Measurements from ENCODE around the gene DKK2. TPM values are rescaled to one million over a fixed set of nuclear protein-coding genes. Genes with fewer than 3 reads are reported as not detected.

DKK2 gene
- total and polyA plus RNA-seq, 2 experiments from 2014 or later: 3.2 to 4.3 TPM

DNA sequence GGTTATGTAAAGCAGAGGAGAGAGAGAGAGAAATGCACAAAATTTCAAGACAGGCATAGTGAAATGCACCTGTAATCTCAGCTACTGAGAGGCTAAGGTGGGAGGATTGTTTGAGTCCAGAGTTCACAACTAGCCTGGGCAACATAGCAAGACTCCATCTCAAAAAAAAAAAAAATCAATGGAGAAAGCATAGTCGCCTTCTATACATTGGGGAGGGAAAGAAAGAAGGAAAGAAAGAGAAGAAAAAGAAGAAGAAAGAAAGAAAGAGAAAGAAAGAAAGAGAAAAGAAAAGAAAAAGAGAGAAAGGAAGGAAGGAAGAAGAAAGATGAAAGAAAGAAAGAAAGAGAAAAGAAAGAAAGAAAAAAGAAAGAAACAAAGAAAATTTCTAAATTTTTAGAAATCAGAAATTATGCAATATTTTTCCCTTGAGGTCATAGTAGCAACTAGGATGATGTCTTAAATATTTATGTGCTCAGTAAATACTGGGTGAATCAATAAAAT lies 53.4 kb downstream of the DKK2 start:
- Histone ChIP-seq H3K9me2 (ENCODE audit: insufficient read depth) (no peaks in the 10 kb centered on the region), H3K36me3 (ENCODE audit: low read depth) (no peaks in the 10 kb centered on the region), H3K4me2 (ENCODE audit: unreplicated experiment) (no peak overlapping the region), H3K4me1 (ENCODE audit: insufficient read depth) (peaks cover 9% of the 10 kb centered on the region), H3K9ac (no peak overlapping the region), H3K79me2 (ENCODE audit: insufficient read depth) (no peaks in the 10 kb centered on the region), H3K27ac (no peak overlapping the region), H3F3A (ENCODE audit: insufficient read depth) (no peaks in the 10 kb centered on the region), H3K4me3 (no peak overlapping the region), H3K9me3 (ENCODE audit: low read depth) (no peaks in the 10 kb centered on the region), H4K20me1 (ENCODE audit: insufficient read depth) (no peaks in the 10 kb centered on the region), H3K27me3 (replicated peaks; ENCODE audit: insufficient read depth) (no peaks in the 10 kb centered on the region), H2AFZ (no peak overlapping the region)
- 86 to 97% methylated on average over 1 of the region's 1 CpG for WGBS, 2 experiments (ENCODE audit: low coverage in 1 of 2, low lambda C conversion rate in 2 of 2, missing lambda C conversion rate in 2 of 2)
- TF ChIP-seq EZH2phosphoT487 (IDR thresholded peaks at IDR 0.05; ENCODE audit: insufficient read depth, low read depth): no peak
- DNase-seq: no peak
- in situ Hi-C loops (cut with MboI): no loop called here

- H3K4me1 ChIP-seq (ENCODE audit: insufficient read depth): peaks cover 5% of the 10 kb centered on the region; the same call in 1 of the 2 replicates
- H3K4me2 ChIP-seq (ENCODE audit: unreplicated experiment): no peak overlapping the region
- H3K27me3 ChIP-seq (replicated peaks; ENCODE audit: insufficient read depth): no peaks in the 10 kb centered on the region
- in situ Hi-C loops (cut with MboI): no loop called here
- no peaks in the 10 kb centered on the region for H3K9me3 ChIP-seq (ENCODE audit: low read depth)
- no peak for TF ChIP-seq EZH2 (IDR thresholded peaks at IDR 0.05; ENCODE audit: insufficient read depth, poor library complexity, severe bottlenecking)
- TF ChIP-seq EZH2phosphoT487 (IDR thresholded peaks at IDR 0.05; ENCODE audit: insufficient read depth, low read depth): no peak
- no peaks in the 10 kb centered on the region for H3F3A ChIP-seq (ENCODE audit: insufficient read depth)
- no peaks in the 10 kb centered on the region for H4K20me1 ChIP-seq (ENCODE audit: insufficient read depth)
- no peaks in the 10 kb centered on the region for H3K36me3 ChIP-seq (ENCODE audit: low read depth)
- no peaks in the 10 kb centered on the region for H3K9me2 ChIP-seq (ENCODE audit: insufficient read depth)
- no peak overlapping the region for H3K27ac ChIP-seq
- no peak overlapping the region for H2AFZ ChIP-seq
- H3K4me3 ChIP-seq: no peak overlapping the region
- H3K79me2 ChIP-seq (ENCODE audit: insufficient read depth): no peaks in the 10 kb centered on the region
- no peak for DNase-seq
- no peak overlapping the region for H3K9ac ChIP-seq
Observed at GRCh38 chr4:106981431-106981830, 54.7 kb downstream of the DKK2 start.

- in situ Hi-C loops (cut with MboI): no loop called here
Observed at GRCh38 chr4:106979476-106979875, 56.6 kb downstream of the DKK2 start.

GRCh38 chr4:106978046-106978774 lies 57.9 kb downstream of the DKK2 start:
- Histone ChIP-seq H3K27me3 (replicated peaks; ENCODE audit: insufficient read depth) (no peaks in the 10 kb centered on the region), H3K27ac (no peak overlapping the region), H3K9me2 (ENCODE audit: insufficient read depth) (no peaks in the 10 kb centered on the region), H3K4me2 (ENCODE audit: unreplicated experiment) (no peak overlapping the region), H3K4me1 (ENCODE audit: insufficient read depth) (no peaks in the 10 kb centered on the region), H2AFZ (no peak overlapping the region), H3K9me3 (ENCODE audit: low read depth) (no peaks in the 10 kb centered on the region), H4K20me1 (ENCODE audit: insufficient read depth) (no peaks in the 10 kb centered on the region), H3K4me3 (no peak overlapping the region), H3K79me2 (ENCODE audit: insufficient read depth) (no peaks in the 10 kb centered on the region), H3K36me3 (ENCODE audit: low read depth) (no peaks in the 10 kb centered on the region), H3F3A (ENCODE audit: insufficient read depth) (no peaks in the 10 kb centered on the region), H3K9ac (no peak overlapping the region)
- no peak for DNase-seq
- in situ Hi-C loops (cut with MboI): no loop called here
- WGBS, 2 experiments (ENCODE audit: low coverage in 1 of 2, low lambda C conversion rate in 2 of 2, missing lambda C conversion rate in 2 of 2): 80 to 81% methylated on average over 14 of the region's 14 CpGs
- no peak for TF ChIP-seq EZH2phosphoT487 (IDR thresholded peaks at IDR 0.05; ENCODE audit: insufficient read depth, low read depth)
- no peak for TF ChIP-seq EZH2 (IDR thresholded peaks at IDR 0.05; ENCODE audit: insufficient read depth, poor library complexity, severe bottlenecking)

More at GRCh38 chr4:106979476-106979875, 56.6 kb downstream of the DKK2 start:
- Histone ChIP-seq H2AFZ (no peak overlapping the region), H3K4me2 (ENCODE audit: unreplicated experiment) (no peak overlapping the region), H3K27ac (no peak overlapping the region), H3F3A (ENCODE audit: insufficient read depth) (no peaks in the 10 kb centered on the region), H4K20me1 (ENCODE audit: insufficient read depth) (no peaks in the 10 kb centered on the region), H3K4me3 (no peak overlapping the region), H3K9me3 (ENCODE audit: low read depth) (no peaks in the 10 kb centered on the region), H3K79me2 (ENCODE audit: insufficient read depth) (no peaks in the 10 kb centered on the region), H3K9me2 (ENCODE audit: insufficient read depth) (no peaks in the 10 kb centered on the region), H3K36me3 (ENCODE audit: low read depth) (no peaks in the 10 kb centered on the region), H3K27me3 (replicated peaks; ENCODE audit: insufficient read depth) (no peaks in the 10 kb centered on the region), H3K4me1 (ENCODE audit: insufficient read depth) (no peaks in the 10 kb centered on the region), H3K9ac (no peak overlapping the region)
- TF ChIP-seq EZH2 (IDR thresholded peaks at IDR 0.05; ENCODE audit: insufficient read depth, poor library complexity, severe bottlenecking) (no peak), EZH2phosphoT487 (IDR thresholded peaks at IDR 0.05; ENCODE audit: insufficient read depth, low read depth) (no peak)
- 63 to 67% methylated on average over 4 of the region's 4 CpGs for WGBS, 2 experiments (ENCODE audit: low coverage in 1 of 2, low lambda C conversion rate in 2 of 2, missing lambda C conversion rate in 2 of 2)
- no peak for DNase-seq
